ENCODE measurements around the gene PRMT9. TPM values are rescaled to one million over a fixed set of nuclear protein-coding genes. Genes with fewer than 3 reads are reported as not detected.

Gene PRMT9
- polyA plus RNA-seq, 1 experiment, result 12.4 TPM

GRCh38 chr4:147682755-147683154 lies 1.2 kb downstream of the PRMT9 start:
- POLR2A ChIA-PET, result interaction anchor here (1.2 to 1.8 kb wide), 4 partner anchors 49 to 185 kb away, joined by 3 to 8 read pairs (median 3); partner anchors contain the start of genes ARHGAP10 and TMEM184C
- CTCF ChIA-PET, result interaction anchor here (0.5 to 9.5 kb wide), 4 partner anchors 17 to 196 kb away, joined by 3 to 113 read pairs (median 8); no protein-coding TSS in a partner anchor
- peaks cover 5% of the 10 kb centered on the region; the same call in 1 of the 2 replicates for H3K9me3 ChIP-seq (ENCODE audit: control insufficient read depth, insufficient read depth, low read length)
- DNase-seq (ENCODE audit: low read depth, low spot score), result no peak
- H3K4me3 ChIP-seq (ENCODE audit: low read depth, low read length), result peak overlapping the region; percentile 87
- no peaks in the 10 kb centered on the region for H3K27me3 ChIP-seq (ENCODE audit: control insufficient read depth, insufficient read depth, low read length)
- TF ChIP-seq CTCF (IDR thresholded peaks at IDR 0.05; ENCODE audit: low read depth, low read length), result no peak
- no peak overlapping the region for H3K27ac ChIP-seq (ENCODE audit: low read depth, low read length)

GRCh38 chr4:147678796-147679549 lies 5.0 kb downstream of the PRMT9 start:
- POLR2A ChIA-PET, result no interaction called here

GRCh38 chr4:147678106-147678505 lies 5.9 kb downstream of the PRMT9 start:
- CTCF ChIA-PET, result interaction anchor here (9.5 kb wide), 1 partner anchor 188 kb away, joined by 113 read pairs; no protein-coding TSS in a partner anchor

More at GRCh38 chr4:147678796-147679549, 5.0 kb downstream of the PRMT9 start:
- no peak for TF ChIP-seq CTCF (IDR thresholded peaks at IDR 0.05; ENCODE audit: low read depth, low read length)
- Histone ChIP-seq H3K4me3 (ENCODE audit: low read depth, low read length) (no peak overlapping the region), H3K9me3 (ENCODE audit: control insufficient read depth, insufficient read depth, low read length) (peaks cover 5% of the 10 kb centered on the region; the same call in 1 of the 2 replicates), H3K27me3 (ENCODE audit: control insufficient read depth, insufficient read depth, low read length) (no peaks in the 10 kb centered on the region), H3K27ac (ENCODE audit: low read depth, low read length) (no peak overlapping the region)
- CTCF ChIA-PET, result interaction anchor here (9.5 kb wide), 1 partner anchor 187 kb away, joined by 113 read pairs; no protein-coding TSS in a partner anchor
- DNase-seq (ENCODE audit: low read depth, low spot score), result no peak

GRCh38 chr4:147674496-147674895 lies 9.5 kb downstream of the PRMT9 start:
- DNase-seq (ENCODE audit: low read depth, low spot score), result peak; percentile 36
- ChIA-PET CTCF (interaction anchor here (0.8 to 5.0 kb wide), 4 partner anchors 33 to 192 kb away, joined by 3 to 77 read pairs (median 4); no protein-coding TSS in a partner anchor), POLR2A (interaction anchor here (0.6 to 1.6 kb wide), 3 partner anchors 58 to 77 kb away, joined by 3 to 8 read pairs (median 4); partner anchors contain the start of gene ARHGAP10)

More at GRCh38 chr4:147678106-147678505, 5.9 kb downstream of the PRMT9 start:
- TF ChIP-seq CTCF (IDR thresholded peaks at IDR 0.05; ENCODE audit: low read depth, low read length), result no peak
- POLR2A ChIA-PET, result no interaction called here
- Histone ChIP-seq H3K27ac (ENCODE audit: low read depth, low read length) (no peak overlapping the region), H3K9me3 (ENCODE audit: control insufficient read depth, insufficient read depth, low read length) (peaks cover 5% of the 10 kb centered on the region; the same call in 1 of the 2 replicates), H3K27me3 (ENCODE audit: control insufficient read depth, insufficient read depth, low read length) (no peaks in the 10 kb centered on the region), H3K4me3 (ENCODE audit: low read depth, low read length) (no peak overlapping the region)
- DNase-seq (ENCODE audit: low read depth, low spot score), result no peak

More at GRCh38 chr4:147674496-147674895, 9.5 kb downstream of the PRMT9 start:
- H3K4me3 ChIP-seq (ENCODE audit: low read depth, low read length), result no peak overlapping the region
- H3K9me3 ChIP-seq (ENCODE audit: control insufficient read depth, insufficient read depth, low read length), result peaks cover 5% of the 10 kb centered on the region; the same call in 1 of the 2 replicates
- no peak for TF ChIP-seq CTCF (IDR thresholded peaks at IDR 0.05; ENCODE audit: low read depth, low read length)
- no peak overlapping the region for H3K27ac ChIP-seq (ENCODE audit: low read depth, low read length)
- H3K27me3 ChIP-seq (ENCODE audit: control insufficient read depth, insufficient read depth, low read length), result no peaks in the 10 kb centered on the region

All from AG04450 (cell line).